HG03196 (cell line): ENCODE data around the gene YJU2.
"Not testable (repeated sequence)": the region's sequence is repeated elsewhere in the genome, so short reads cannot be mapped to it uniquely, and the experiment has no call there.

Experiments
- ATAC-seq: cut with Tn5 transposase; IDR thresholded peaks from one replicate; pipeline ENCODE4 v1.9.1; 2021; ENCODE audit not compliant: unreplicated experiment

YJU2 gene

GRCh38 chr19:4267101-4267900 lies 20.4 kb downstream of the YJU2 start:
- no peak for ATAC-seq

- ATAC-seq = no peak
These were observed 21.3 kb downstream of the YJU2 start for GRCh38 chr19:4267901-4268815.

- no peak for ATAC-seq
These were observed 22.0 kb downstream of the YJU2 start for GRCh38 chr19:4268816-4269430.

- no peak for ATAC-seq
These were observed 26.0 kb downstream of the YJU2 start for GRCh38 chr19:4272894-4273293.

GRCh38 chr19:4274321-4274686 lies 27.4 kb downstream of the YJU2 start:
- ATAC-seq = not testable (repeated sequence)

- ATAC-seq = no peak
These were observed 30.4 kb downstream of the YJU2 start for GRCh38 chr19:4277191-4277696.

- no peak for ATAC-seq
These were observed 31.1 kb downstream of the YJU2 start for GRCh38 chr19:4278010-4278409.

- ATAC-seq = no peak
These were observed 31.8 kb downstream of the YJU2 start, which contains the start of gene SHD for GRCh38 chr19:4278419-4279266. Gene SHD (plus strand): TSS chr19:4279266. CDS start chr19:4280064, 798 bp downstream.

- no peak for ATAC-seq
These were observed 32.3 kb downstream of the YJU2 start for GRCh38 chr19:4279267-4279529.

- ATAC-seq = no peak
These were observed 32.9 kb downstream of the YJU2 start for GRCh38 chr19:4279530-4280422.

GRCh38 chr19:4284176-4284958 lies 37.5 kb downstream of the YJU2 start:
- ATAC-seq = no peak

- no peak for ATAC-seq
These were observed 38.1 kb downstream of the YJU2 start for GRCh38 chr19:4284974-4285373.

GRCh38 chr19:4286141-4286540 lies 39.3 kb downstream of the YJU2 start:
- ATAC-seq = not testable (repeated sequence)

GRCh38 chr19:4288091-4288777 lies 41.4 kb downstream of the YJU2 start:
- ATAC-seq = no peak

GRCh38 chr19:4291184-4291732 lies 44.4 kb downstream of the YJU2 start:
- ATAC-seq = no peak

GRCh38 chr19:4292515-4292914 lies 45.6 kb downstream of the YJU2 start:
- no peak for ATAC-seq

GRCh38 chr19:4294389-4294788 lies 47.5 kb downstream of the YJU2 start:
- no peak for ATAC-seq
